HG03103 (cell line): Measurements from ENCODE around the gene CYP1B1.
A peak's percentile ranks its signal among the peaks of the same experiment; 100 is the strongest.
"Not testable (repeated sequence)": the region's sequence is repeated elsewhere in the genome, so short reads cannot be mapped to it uniquely, and the experiment has no call there.

Experiments
- ATAC-seq: cut with Tn5 transposase; IDR thresholded peaks from one replicate; pipeline ENCODE4 v1.9.1; 2021; ENCODE audit warnings: low read depth; ENCODE audit not compliant: unreplicated experiment

CYP1B1 gene

GRCh38 chr2:38037757-38038621 is 38.0 kb downstream of the CYP1B1 start:
- peak; percentile 67 for ATAC-seq

GRCh38 chr2:38037325-38037724 is 38.6 kb downstream of the CYP1B1 start:
- no peak for ATAC-seq

- no peak for ATAC-seq
Observed at GRCh38 chr2:38035968-38036367, 40.0 kb downstream of the CYP1B1 start.

GRCh38 chr2:38033646-38034045 is 42.3 kb downstream of the CYP1B1 start:
- ATAC-seq, result no peak

- no peak for ATAC-seq
Observed at GRCh38 chr2:38032946-38033345, 43.0 kb downstream of the CYP1B1 start.

- ATAC-seq, result no peak
Observed at GRCh38 chr2:38030635-38031355, 45.2 kb downstream of the CYP1B1 start.

- no peak for ATAC-seq
Observed at GRCh38 chr2:38029512-38029911, 46.4 kb downstream of the CYP1B1 start.

- no peak for ATAC-seq
Observed at GRCh38 chr2:38028829-38029228, 47.1 kb downstream of the CYP1B1 start.

- ATAC-seq, result no peak
Observed at GRCh38 chr2:38026846-38027245, 49.1 kb downstream of the CYP1B1 start.

GRCh38 chr2:38021589-38021988 is 54.4 kb downstream of the CYP1B1 start:
- ATAC-seq, result no peak

GRCh38 chr2:38020359-38021069 is 55.4 kb downstream of the CYP1B1 start:
- ATAC-seq, result not testable (repeated sequence)

GRCh38 chr2:38017836-38018235 is 58.1 kb downstream of the CYP1B1 start:
- ATAC-seq, result no peak
